Stimulated activated CD8-positive, alpha-beta memory T cell treated with anti-CD3 and anti-CD28 coated beads, Interleukin-15, amount 100 ng/mL, for 48 hours (primary cell): ENCODE data around the gene MBTD1.
"Not testable (repeated sequence)": the region's sequence is repeated elsewhere in the genome, so short reads cannot be mapped to it uniquely, and the experiment has no call there.

Source experiments
- DNase-seq, 2 donors: peaks; one replicate each; pipeline ENCODE4 v3.0.0-alpha.2; 2020; ENCODE audit warnings: low read depth in 2 of 2

Gene MBTD1

GRCh38 chr17:51259564-51260236 is at the start of gene MBTD1:
MBTD1 (minus strand) TSS chr17:51260049; CDS start chr17:51225161, 34,888 bp downstream.
- DNase-seq: peak; percentile 89 to 90

- DNase-seq: no peak
Measured at GRCh38 chr17:51305182-51305581, 45.3 kb upstream of the MBTD1 start.

DNA sequence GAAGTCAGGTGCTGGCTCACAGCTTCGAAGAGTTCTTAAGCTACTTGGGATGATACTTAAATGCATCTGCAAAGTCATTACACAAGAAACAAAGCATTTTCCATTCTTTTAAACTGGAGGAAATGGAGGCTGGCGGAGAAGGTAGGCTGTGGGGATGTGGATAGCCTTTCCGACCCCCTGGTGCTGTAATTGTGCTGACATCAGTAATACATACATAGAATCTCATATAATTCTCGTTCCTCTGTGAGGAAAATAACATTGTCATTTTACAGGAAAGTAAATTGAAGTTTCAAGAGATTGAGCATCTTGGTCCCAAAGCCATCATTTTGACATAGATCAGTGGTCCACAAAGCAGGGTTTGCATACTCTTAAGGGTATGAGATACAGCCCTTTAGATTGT is 40.0 kb upstream of the MBTD1 start:
- DNase-seq: no peak

- no peak for DNase-seq
Measured at GRCh38 chr17:51298508-51299371, 38.9 kb upstream of the MBTD1 start.

GRCh38 chr17:51294338-51294737 is 34.5 kb upstream of the MBTD1 start:
- DNase-seq: not testable (repeated sequence)

DNA sequence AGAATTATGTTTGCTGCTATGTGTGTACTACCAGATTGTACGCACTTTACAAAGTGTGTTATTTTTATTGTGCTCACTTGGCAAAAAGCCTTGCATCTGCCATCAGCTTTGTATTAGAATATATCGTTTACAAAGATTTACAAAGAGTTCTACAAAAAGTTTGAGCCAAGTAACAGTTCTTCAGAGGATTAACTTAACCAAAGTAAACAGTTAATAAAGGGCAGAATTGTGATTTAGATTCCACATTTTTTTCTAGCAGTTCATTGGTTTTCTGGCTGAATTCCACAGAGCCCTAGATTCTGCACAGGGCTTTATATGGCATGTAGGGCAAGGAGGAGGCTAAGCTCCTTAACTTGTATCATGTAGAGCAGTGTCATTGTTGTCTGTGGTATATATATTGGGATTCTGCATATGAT is 29.9 kb upstream of the MBTD1 start:
- no peak for DNase-seq

GRCh38 chr17:51287412-51287811 is 27.6 kb upstream of the MBTD1 start:
- DNase-seq: no peak

DNA sequence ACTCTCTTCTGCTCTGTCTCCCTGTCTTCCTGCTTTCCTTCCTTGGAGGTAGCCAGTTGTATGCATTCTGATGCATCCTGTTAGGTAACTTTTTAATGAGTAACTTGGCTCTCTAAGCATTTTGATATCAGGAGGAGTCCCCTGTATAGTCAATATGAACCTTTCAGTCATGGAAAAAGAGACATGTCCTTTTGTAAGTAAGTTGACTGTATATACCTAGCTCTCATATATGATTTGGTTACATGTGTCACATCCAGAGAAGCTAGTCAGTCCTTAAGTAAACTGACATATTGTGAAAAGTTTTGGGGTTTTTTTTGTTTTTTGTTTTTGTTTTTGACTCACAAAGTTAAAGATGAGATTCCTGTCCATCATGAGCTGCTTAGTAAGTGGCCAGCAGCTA is 19.3 kb upstream of the MBTD1 start:
- no peak for DNase-seq

GRCh38 chr17:51275381-51275780 is 15.5 kb upstream of the MBTD1 start:
- no peak for DNase-seq

- no peak for DNase-seq
Measured at GRCh38 chr17:51272812-51273211, 13.0 kb upstream of the MBTD1 start.

GRCh38 chr17:51270636-51271035 is 10.8 kb upstream of the MBTD1 start:
- no peak for DNase-seq

DNA sequence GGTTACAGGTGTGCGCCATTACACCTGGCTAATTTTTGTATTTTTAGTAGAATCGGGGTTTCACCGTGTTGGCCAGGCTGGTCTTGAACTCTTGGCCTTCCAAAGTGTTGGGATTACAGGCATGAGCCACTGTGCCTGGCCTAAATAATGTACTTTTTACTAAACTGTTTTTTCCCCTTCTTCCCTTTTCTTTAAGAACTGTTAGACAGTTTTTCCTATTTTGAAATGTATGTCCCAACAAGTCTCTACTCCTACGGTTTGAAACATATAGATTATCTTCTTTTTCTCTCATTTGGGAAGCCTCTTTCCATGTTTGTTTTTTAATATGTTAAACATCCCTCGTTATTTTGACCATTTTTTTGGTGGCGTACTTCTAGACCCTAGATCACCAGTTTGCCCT is 10.1 kb upstream of the MBTD1 start:
- no peak for DNase-seq

GRCh38 chr17:51264466-51264865 is 4.6 kb upstream of the MBTD1 start:
- not testable (repeated sequence) for DNase-seq

DNA sequence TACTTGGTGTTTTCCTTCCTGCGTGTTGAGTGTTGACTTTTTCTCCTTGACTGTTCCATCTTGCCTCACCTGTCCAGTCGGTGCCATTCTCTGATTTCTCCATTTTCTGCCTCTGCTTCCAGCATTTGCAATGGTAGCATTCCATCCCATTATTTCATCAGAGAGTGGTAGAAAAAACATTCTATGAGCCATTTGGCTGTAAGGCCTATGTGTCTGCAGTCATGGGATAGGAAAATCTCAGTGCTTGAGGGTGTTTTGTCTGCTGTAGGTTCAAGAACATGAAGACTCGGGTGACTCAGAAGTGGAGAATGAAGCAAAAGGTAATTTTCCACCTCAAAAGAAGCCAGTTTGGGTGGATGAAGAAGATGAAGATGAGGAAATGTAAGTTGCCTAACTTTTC is 3.2 kb upstream of the MBTD1 start:
- DNase-seq: no peak

DNA sequence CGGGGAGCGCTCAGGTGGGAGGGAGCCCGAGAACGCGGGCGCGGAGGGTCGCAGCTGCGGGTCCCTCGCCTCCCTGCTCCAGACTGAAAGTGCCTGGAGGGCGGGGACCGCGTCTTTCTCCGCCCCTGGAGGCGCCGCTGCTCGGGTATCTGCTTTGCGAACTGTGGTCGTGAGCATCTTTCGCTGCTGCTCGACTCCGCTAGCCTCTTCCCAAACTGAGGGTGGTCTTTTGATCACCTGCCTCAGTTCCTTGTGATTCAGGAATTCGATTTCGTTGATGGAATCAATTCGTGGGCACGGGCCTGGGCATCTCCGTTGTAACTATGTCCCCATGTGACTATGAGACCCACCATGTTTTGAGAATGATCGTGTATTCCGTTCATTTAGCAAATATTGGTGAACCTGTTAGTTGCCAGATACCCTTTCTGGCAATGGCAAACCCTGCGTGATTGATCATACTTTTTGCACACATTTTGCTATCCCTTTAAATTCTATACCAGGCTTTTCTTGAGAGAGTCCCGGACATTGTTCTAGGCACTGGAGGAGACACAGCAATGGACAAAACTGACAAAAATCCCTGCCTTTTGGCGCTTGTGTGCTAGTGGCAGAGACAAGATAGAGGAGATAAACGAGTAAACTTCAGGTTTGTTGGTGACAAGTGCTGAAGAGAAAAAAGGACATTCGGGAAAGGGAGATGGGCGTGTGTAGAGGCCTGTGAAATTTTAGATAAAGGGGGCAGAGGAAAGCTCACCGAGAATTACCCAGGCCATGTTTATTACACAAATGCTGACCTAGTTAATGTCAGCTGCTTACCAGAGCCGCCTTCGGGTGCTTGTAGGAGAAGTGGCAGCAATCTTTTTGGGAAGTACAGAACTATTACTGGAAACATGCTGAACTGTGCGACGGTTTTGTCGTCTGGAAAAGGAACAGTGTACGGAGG is 1.4 kb upstream of the MBTD1 start:
- no peak for DNase-seq

GRCh38 chr17:51260237-51261023 is 581 bp upstream of the MBTD1 start, which contains the start of gene UTP18:
UTP18 (plus strand) TSS chr17:51260546; CDS start chr17:51260585, 39 bp downstream.
- peak; percentile 93 to 95 for DNase-seq

GRCh38 chr17:51258756-51259563 is 889 bp downstream of the MBTD1 start:
- DNase-seq: no peak

DNA sequence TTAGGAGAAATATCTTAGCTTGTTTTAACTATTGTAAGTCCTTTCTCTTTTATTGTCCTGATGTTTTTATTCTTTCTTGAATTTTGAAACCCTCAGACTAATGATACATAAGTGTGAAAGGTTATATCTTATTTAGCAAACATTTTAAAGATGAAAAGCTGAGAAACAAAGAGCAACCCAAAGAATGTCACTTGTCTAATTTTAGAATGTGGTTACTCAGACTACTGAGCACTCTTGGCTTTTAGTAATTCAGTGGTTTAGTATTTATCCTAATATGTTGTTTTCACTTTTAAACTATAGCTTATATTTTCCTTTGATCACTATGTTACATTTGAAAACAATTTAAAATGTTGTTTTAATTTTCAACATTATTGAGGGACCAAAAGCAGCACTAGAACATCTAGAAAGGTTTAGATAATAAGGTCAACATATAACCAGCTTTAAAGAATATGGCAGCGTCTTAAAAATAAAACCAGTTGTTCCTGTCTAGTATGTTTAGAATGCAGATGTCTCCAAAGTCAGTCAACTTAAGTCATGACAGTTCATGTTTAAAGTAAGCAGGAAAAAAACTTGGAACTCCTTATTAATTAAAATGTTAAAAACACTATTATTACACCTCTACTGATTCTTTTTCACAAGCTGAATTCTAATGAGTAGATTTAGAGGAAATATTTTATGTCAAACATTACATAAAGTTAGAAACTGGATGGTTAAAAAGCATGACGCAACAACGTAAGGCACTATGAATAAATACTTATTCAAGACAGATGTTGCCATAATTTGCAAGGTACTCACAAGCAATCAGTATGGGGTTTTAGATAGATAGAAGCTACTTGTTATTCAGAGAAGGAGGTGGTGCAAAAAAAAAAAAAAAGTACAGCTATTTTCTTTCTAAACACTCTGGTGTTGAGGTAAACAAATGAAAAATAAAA is 2.4 kb downstream of the MBTD1 start:
- DNase-seq: no peak

GRCh38 chr17:51256101-51256500 is 3.7 kb downstream of the MBTD1 start:
- DNase-seq: no peak
